Prostate gland (tissue), 2 donors: Measurements from ENCODE around the gene SMIM38.

Experiments used
- CTCF ChIP-seq, 4 experiments: fragments of 200-600 bp in 2 of 4; fragments of 450-650 bp in 2 of 4; sonication (generic) in 2 of 4; IDR thresholded peaks; 1 replicate in 3 of 4; 2 replicates in 1 of 4; pipeline ENCODE4 v1.5.1; 2016 to 2019; ENCODE audit warnings: antibody characterized with exemption in 4 of 4, mild to moderate bottlenecking in 2 of 4, moderate library complexity in 2 of 4
- POLR2A ChIP-seq: fragments of 450-650 bp; IDR thresholded peaks from one replicate; pipeline ENCODE4 v1.6.1; 2016; ENCODE audit warnings: antibody characterized with exemption, mild to moderate bottlenecking
- POLR2AphosphoS5 ChIP-seq: sonication (generic); formaldehyde crosslinking; IDR thresholded peaks from one replicate; pipeline ENCODE4 v1.6.1; 2017; ENCODE audit warnings: antibody characterized with exemption

GRCh38 chr11:69131121-69131566, 24.6 kb upstream of the SMIM38 start:
- TF ChIP-seq POLR2A (no peak), CTCF (IDR thresholded peaks at IDR 0.05) (no peak), POLR2AphosphoS5 (no peak)
